Calu3 (cell line): ENCODE measurements around the gene LRRK1. TPM values are rescaled to one million over a fixed set of nuclear protein-coding genes. Genes with fewer than 3 reads are reported as not detected.

Experiments used
- BruUV-seq: library from RNA; stranded (reverse); fragments of 400-500 nt; replicated peaks from 2 replicates; lab custom pipeline; 2021; lab: Mats Ljungman, UMichigan
- CTCF ChIA-PET: fragments of 300-600 bp; sonication (Branson Sonifier 250); formaldehyde crosslinking; loops from one replicate; lab custom pipeline; 2022; ENCODE audit warnings: antibody characterized with exemption; lab: Charles Lee
- DNase-seq: peaks from one replicate; pipeline ENCODE4 v3.0.0; 2022
- H3K27ac Mint-ChIP-seq: one replicate; pipeline ENCODE4 v1.8.0; 2022; ENCODE audit warnings: mixed read lengths; ENCODE audit not compliant: unreplicated experiment
- H3K27me3 Mint-ChIP-seq: one replicate; pipeline ENCODE4 v1.8.0; 2022; ENCODE audit warnings: mixed read lengths; ENCODE audit not compliant: unreplicated experiment
- H3K36me3 Mint-ChIP-seq: one replicate; pipeline ENCODE4 v1.8.0; 2022; ENCODE audit warnings: mild to moderate bottlenecking, moderate library complexity, mixed read lengths; ENCODE audit not compliant: insufficient read depth, unreplicated experiment
- H3K4me1 Mint-ChIP-seq: one replicate; pipeline ENCODE4 v1.8.0; 2022; ENCODE audit warnings: mild to moderate bottlenecking, low read depth, mixed read lengths; ENCODE audit not compliant: unreplicated experiment
- H3K4me3 Mint-ChIP-seq: one replicate; pipeline ENCODE4 v1.8.0; 2022; ENCODE audit warnings: mild to moderate bottlenecking, low read depth, moderate library complexity, mixed read lengths; ENCODE audit not compliant: unreplicated experiment
- H3K9me3 Mint-ChIP-seq: one replicate; pipeline ENCODE4 v1.8.0; 2022; ENCODE audit warnings: low read depth, mixed read lengths; ENCODE audit not compliant: unreplicated experiment
- CTCF ChIP-seq: fragments of 200-600 bp; IDR thresholded peaks from one replicate; pipeline ENCODE4 v1.8.0; 2022; ENCODE audit warnings: antibody characterized with exemption; ENCODE audit not compliant: unreplicated experiment
- intact Hi-C: fragments of 100-400 bp; cut with micrococcal nuclease; formaldehyde crosslinking; loops from one replicate; pipeline ENCODE4 v1.10.0; 2022; ENCODE audit not compliant: unreplicated experiment
- total RNA-seq: library from RNA; stranded (reverse); gene quantifications from 2 replicates; pipeline ENCODE4 v1.2.3, GENCODE V29; 2022

LRRK1 gene
- total RNA-seq, 1 experiment from 2014 or later, result 21.3 TPM

- CTCF ChIA-PET, result no interaction called here
- Mint-ChIP-seq H3K36me3 (peaks cover 10% of the 10 kb centered on the region), H3K4me1 (peaks cover 8% of the 10 kb centered on the region), H3K9me3 (no peaks in the 10 kb centered on the region), H3K27ac (no peak overlapping the region), H3K27me3 (no peaks in the 10 kb centered on the region), H3K4me3 (no peak overlapping the region)
- intact Hi-C loops, result no loop called here
- TF ChIP-seq CTCF, result no peak
- BruUV-seq, result no TSS peak
- DNase-seq, result no peak
Measured at GRCh38 chr15:101065570-101066221, 146.5 kb downstream of the LRRK1 start.

- CTCF ChIA-PET, result no interaction called here
- BruUV-seq, result no TSS peak
- peaks cover 13% of the 10 kb centered on the region for H3K4me1 Mint-ChIP-seq
- no peaks in the 10 kb centered on the region for H3K27me3 Mint-ChIP-seq
- H3K4me3 Mint-ChIP-seq, result no peak overlapping the region
- TF ChIP-seq CTCF, result no peak
- no peaks in the 10 kb centered on the region for H3K9me3 Mint-ChIP-seq
- intact Hi-C loops, result no loop called here
- H3K36me3 Mint-ChIP-seq, result peaks cover 10% of the 10 kb centered on the region
- DNase-seq, result no peak
- no peak overlapping the region for H3K27ac Mint-ChIP-seq
Measured at GRCh38 chr15:101066501-101067408, 147.6 kb downstream of the LRRK1 start.

GRCh38 chr15:101067660-101068522 lies 148.7 kb downstream of the LRRK1 start:
- CTCF ChIA-PET, result no interaction called here
- no peak for DNase-seq
- BruUV-seq, result no TSS peak
- H3K27ac Mint-ChIP-seq, result no peak overlapping the region
- H3K27me3 Mint-ChIP-seq, result no peaks in the 10 kb centered on the region
- H3K9me3 Mint-ChIP-seq, result no peaks in the 10 kb centered on the region
- intact Hi-C loops, result no loop called here
- peaks cover 13% of the 10 kb centered on the region for H3K4me1 Mint-ChIP-seq
- H3K36me3 Mint-ChIP-seq, result peaks cover 10% of the 10 kb centered on the region
- TF ChIP-seq CTCF, result no peak
- H3K4me3 Mint-ChIP-seq, result no peak overlapping the region

- peak; percentile 15 for TF ChIP-seq CTCF
- CTCF ChIA-PET, result no interaction called here
- H3K36me3 Mint-ChIP-seq, result peaks cover 5% of the 10 kb centered on the region
- no peak overlapping the region for H3K4me3 Mint-ChIP-seq
- DNase-seq, result no peak
- no peaks in the 10 kb centered on the region for H3K27me3 Mint-ChIP-seq
- peaks cover 13% of the 10 kb centered on the region for H3K4me1 Mint-ChIP-seq
- H3K27ac Mint-ChIP-seq, result no peak overlapping the region
- no TSS peak for BruUV-seq
- intact Hi-C loops, result no loop called here
- H3K9me3 Mint-ChIP-seq, result no peaks in the 10 kb centered on the region
Measured at GRCh38 chr15:101068523-101068960, 149.4 kb downstream of the LRRK1 start.
